Kidney epithelial cell (primary cell): ENCODE results near the gene DISC1. TPM values are rescaled to one million over a fixed set of nuclear protein-coding genes. Genes with fewer than 3 reads are reported as not detected.
"Not testable (repeated sequence)": the region's sequence is repeated elsewhere in the genome, so short reads cannot be mapped to it uniquely, and the experiment has no call there.

Experiments
- DNase-seq: peaks from one replicate; pipeline ENCODE4 v3.0.0-alpha.2; 2010; ENCODE audit warnings: low read depth
- H3K27me3 ChIP-seq: 2 replicates; pipeline ENCODE4 v1.6.0; 2011; ENCODE audit warnings: low read length; ENCODE audit not compliant: control insufficient read depth, insufficient read depth
- H3K36me3 ChIP-seq: 2 replicates; pipeline ENCODE4 v1.5.1; 2011; ENCODE audit warnings: low read length; ENCODE audit not compliant: control insufficient read depth, insufficient read depth
- H3K4me3 ChIP-seq: 2 replicates; pipeline ENCODE4 v1.5.1; 2011; ENCODE audit warnings: low read depth, mild to moderate bottlenecking, control low read depth, low read length
- total RNA-seq: library from RNA; depleted of rRNA; stranded (reverse); fragments of >200 nt; gene quantifications from 2 replicates; pipeline ENCODE4 v1.2.3, GENCODE V29; 2015
- TF ChIP-seq, protein P1 (sequence below): IDR thresholded peaks from 2 replicates; pipeline ENCODE4 v1.5.1; 2011; ENCODE audit warnings: mild to moderate bottlenecking, moderate library complexity, low read length, control low read depth, inconsistent platforms; ENCODE audit not compliant: insufficient read depth, poor library complexity, severe bottlenecking

DISC1 gene
- total RNA-seq, 1 donor from 2014 or later = 5.8 TPM

DNA sequence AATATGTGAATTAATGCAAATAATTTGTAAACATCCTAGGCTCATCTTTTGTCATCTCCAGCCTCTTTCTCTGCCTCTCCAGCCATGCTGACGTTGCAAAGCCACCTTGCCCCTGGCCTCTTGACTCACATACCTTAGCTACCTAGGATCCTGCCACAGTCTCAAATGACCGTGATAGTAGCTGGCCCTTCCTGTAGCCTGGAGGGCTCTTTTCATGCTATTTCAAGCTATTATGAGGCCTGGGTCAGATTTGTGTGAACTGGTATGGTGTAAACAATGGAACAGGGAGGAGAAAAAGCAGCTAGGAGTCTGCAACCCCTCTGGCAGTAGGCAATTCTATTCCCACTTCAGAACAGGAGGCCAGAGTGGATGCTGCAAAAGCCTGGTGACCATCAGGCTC is 337.7 kb downstream of the DISC1 start:
- no peak overlapping the region for H3K4me3 ChIP-seq
- H3K27me3 ChIP-seq = no peaks in the 10 kb centered on the region
- TF ChIP-seq, protein P1, sequence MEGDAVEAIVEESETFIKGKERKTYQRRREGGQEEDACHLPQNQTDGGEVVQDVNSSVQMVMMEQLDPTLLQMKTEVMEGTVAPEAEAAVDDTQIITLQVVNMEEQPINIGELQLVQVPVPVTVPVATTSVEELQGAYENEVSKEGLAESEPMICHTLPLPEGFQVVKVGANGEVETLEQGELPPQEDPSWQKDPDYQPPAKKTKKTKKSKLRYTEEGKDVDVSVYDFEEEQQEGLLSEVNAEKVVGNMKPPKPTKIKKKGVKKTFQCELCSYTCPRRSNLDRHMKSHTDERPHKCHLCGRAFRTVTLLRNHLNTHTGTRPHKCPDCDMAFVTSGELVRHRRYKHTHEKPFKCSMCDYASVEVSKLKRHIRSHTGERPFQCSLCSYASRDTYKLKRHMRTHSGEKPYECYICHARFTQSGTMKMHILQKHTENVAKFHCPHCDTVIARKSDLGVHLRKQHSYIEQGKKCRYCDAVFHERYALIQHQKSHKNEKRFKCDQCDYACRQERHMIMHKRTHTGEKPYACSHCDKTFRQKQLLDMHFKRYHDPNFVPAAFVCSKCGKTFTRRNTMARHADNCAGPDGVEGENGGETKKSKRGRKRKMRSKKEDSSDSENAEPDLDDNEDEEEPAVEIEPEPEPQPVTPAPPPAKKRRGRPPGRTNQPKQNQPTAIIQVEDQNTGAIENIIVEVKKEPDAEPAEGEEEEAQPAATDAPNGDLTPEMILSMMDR = no peak
- no peaks in the 10 kb centered on the region for H3K36me3 ChIP-seq
- DNase-seq = no peak

DNA sequence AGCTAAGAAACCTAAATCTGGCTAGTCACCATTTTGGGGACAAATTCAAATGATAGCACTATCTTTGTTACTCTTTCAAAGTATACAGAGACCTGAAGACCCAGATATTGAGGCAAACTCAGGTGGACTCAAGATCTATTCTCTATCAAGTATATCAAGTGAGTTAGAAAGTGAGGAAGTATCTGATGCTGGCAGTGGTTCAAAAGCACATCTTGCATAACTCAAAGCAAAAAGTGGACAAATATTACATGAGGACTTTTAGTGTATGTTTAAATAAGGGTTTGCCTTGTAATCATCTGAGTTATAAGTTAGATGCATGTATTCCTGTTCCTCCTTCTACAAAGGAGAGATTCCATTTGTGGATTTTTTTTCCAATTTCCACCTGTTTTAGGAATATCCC is 338.4 kb downstream of the DISC1 start:
- H3K27me3 ChIP-seq = no peaks in the 10 kb centered on the region

DNA sequence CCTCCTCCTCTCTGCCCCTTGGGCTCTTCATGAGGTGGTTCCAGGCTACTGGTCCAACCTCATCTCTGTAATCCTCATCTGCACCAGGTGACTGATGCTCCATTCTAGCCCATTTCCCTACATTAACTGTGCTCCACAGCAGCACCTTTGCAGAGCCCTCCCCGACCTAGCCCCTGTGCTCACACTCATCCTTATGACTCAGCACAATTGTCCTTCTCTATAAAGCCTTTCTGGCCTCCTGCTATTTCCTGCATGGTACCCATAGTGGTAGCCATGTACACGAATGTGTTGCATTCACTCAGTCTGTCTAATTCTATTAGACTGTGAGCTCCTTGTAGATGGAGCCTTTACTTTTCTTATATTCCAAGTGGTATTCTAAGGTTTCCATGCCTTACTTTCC is 339.0 kb downstream of the DISC1 start:
- DNase-seq = no peak
- Histone ChIP-seq H3K36me3 (no peaks in the 10 kb centered on the region), H3K27me3 (no peaks in the 10 kb centered on the region), H3K4me3 (no peak overlapping the region)
- TF ChIP-seq, protein P1 = no peak

More for the DNA sequence above, 338.4 kb downstream of the DISC1 start:
- Histone ChIP-seq H3K4me3 (no peak overlapping the region), H3K36me3 (no peaks in the 10 kb centered on the region)
- TF ChIP-seq, protein P1 = no peak
- no peak for DNase-seq

DNA sequence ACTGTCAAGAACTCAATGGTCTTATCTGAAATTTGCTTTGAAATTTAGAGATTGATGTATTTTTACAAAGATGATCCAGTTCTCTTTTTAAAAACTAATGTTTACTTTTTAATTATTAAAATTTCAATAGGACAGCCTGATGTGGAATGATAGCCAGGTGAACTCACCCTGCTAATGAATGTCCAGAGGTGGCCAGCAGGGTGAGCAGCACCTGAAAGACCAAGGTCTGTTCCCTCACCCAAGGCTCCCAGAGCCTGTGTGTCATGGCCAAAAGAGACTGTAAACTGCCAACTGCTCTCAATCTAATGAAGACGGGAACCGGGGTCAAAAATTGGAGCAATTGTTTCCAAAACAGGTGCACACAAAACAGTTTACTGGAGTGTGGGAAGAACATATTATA is 340.4 kb downstream of the DISC1 start:
- Histone ChIP-seq H3K4me3 (no peak overlapping the region), H3K36me3 (no peaks in the 10 kb centered on the region), H3K27me3 (no peaks in the 10 kb centered on the region)
- TF ChIP-seq, protein P1 = no peak
- no peak for DNase-seq

DNA sequence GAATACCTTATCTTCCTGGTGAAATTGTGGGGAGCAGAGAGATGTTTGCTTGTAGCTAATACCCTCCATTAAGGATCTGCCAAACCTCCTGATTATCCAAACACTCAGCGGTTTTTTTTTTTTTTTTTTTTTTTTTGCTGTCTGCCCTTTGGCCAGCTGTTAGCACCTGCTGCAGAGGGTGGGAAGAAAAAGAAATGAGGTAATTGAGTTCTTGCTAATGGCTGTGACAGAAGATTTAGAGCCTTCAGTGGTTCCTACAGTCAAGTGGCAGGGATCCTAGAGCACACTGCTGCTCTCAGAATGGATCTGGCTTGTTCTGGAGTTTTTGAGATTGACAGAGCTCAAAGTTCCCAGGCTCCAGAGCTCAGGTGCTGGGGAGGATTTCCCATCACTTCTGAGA is 342.5 kb downstream of the DISC1 start:
- TF ChIP-seq, protein P1 = no peak
- Histone ChIP-seq H3K36me3 (no peaks in the 10 kb centered on the region), H3K4me3 (no peak overlapping the region), H3K27me3 (no peaks in the 10 kb centered on the region)
- no peak for DNase-seq

DNA sequence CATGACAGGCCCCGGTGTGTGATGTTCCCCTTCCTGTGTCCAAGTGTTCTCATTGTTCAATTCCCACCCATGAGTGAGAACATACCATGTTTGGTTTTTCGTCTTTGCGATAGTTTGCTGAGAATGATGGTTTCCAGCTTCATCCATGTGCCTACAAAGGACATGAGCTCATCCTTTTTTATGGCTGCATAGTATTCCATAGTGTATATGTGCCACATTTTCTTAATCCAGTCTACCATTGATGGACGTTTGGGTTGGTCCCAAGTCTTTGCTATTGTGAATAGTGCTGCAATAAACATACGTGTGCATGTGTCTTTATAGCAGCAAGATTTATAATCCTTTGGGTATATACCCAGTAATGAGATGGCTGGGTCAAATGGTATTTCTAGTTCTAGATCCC is 343.2 kb downstream of the DISC1 start:
- not testable (repeated sequence) for H3K4me3 ChIP-seq, H3K36me3 ChIP-seq, DNase-seq, H3K27me3 ChIP-seq
